Endothelial cell of umbilical vein (primary cell): ENCODE measurements around the gene SPRY1. TPM values are rescaled to one million over a fixed set of nuclear protein-coding genes. Genes with fewer than 3 reads are reported as not detected.

ENCODE experiments used
- BruUV-seq: library from RNA; stranded (reverse); fragments of 400-500 nt; replicated peaks from 2 replicates; lab custom pipeline; 2021; lab: Mats Ljungman, UMichigan
- CTCF ChIA-PET: fragments of 300-600, 350-600 bp; sonication (Branson Sonifier 250); formaldehyde crosslinking; loops from one replicate; lab custom pipeline; 2021; ENCODE audit warnings: antibody characterized with exemption, inconsistent platforms; lab: Charles Lee
- POLR2A ChIA-PET: fragments of 300-600, 350-600 bp; sonication (Branson Sonifier 250); formaldehyde crosslinking; loops from one replicate; lab custom pipeline; 2021; ENCODE audit warnings: antibody characterized with exemption, inconsistent platforms; lab: Charles Lee
- DNase-seq: peaks from one replicate; pipeline ENCODE4 v3.0.0-alpha.2; 2011; ENCODE audit warnings: low read depth, low spot score
- FAIRE-seq: peaks from 2 replicates; lab custom pipeline; 2011; peaks lifted over from hg19 to GRCh38; lab: Jason Lieb, UNC
- H2AFZ ChIP-seq: 2 replicates; pipeline ENCODE4 v1.6.0; 2012; ENCODE audit warnings: low read depth, low read length, control low read depth, inconsistent platforms
- H3K27ac ChIP-seq: 2 replicates; pipeline ENCODE4 v1.5.1; 2011; ENCODE audit warnings: low read depth, mild to moderate bottlenecking, control low read depth, low read length, moderate library complexity; ENCODE audit not compliant: insufficient read depth
- H3K27me3 ChIP-seq, 2 experiments: 2 replicates each; pipeline versions ENCODE4 v1.6.0 to v1.6.1; 2011; ENCODE audit warnings: low read length in 2 of 2, mixed read lengths in 1 of 2; ENCODE audit not compliant: control insufficient read depth in 2 of 2, insufficient read depth in 2 of 2
- H3K36me3 ChIP-seq, 2 experiments: 2 replicates in 1 of 2; 3 replicates in 1 of 2; pipeline ENCODE4 v1.5.1; 2011; ENCODE audit warnings: low read length in 2 of 2, mild to moderate bottlenecking in 1 of 2, moderate library complexity in 1 of 2; ENCODE audit not compliant: control insufficient read depth in 2 of 2, insufficient read depth in 2 of 2; ENCODE audit errors: extremely low read depth in 1 of 2
- H3K4me1 ChIP-seq: 3 replicates; pipeline ENCODE4 v1.5.1; 2011; ENCODE audit warnings: mild to moderate bottlenecking, low read length; ENCODE audit not compliant: control insufficient read depth, insufficient read depth; ENCODE audit errors: extremely low read depth
- H3K4me2 ChIP-seq: 2 replicates; pipeline ENCODE4 v1.6.1; 2011; ENCODE audit warnings: low read length, control low read depth, mixed read lengths; ENCODE audit not compliant: insufficient read depth
- H3K4me3 ChIP-seq, 3 experiments: fragments of 200-600 bp in 1 of 3; sonication (generic), shearing (Covaris generic) in 1 of 3; replicated peaks in 1 of 3; 2 replicates each; pipeline ENCODE4 v1.5.1; 2011 to 2016; ENCODE audit warnings: control low read depth in 3 of 3, low read length in 3 of 3, mild to moderate bottlenecking in 2 of 3, inconsistent platforms in 1 of 3, low read depth in 1 of 3, moderate library complexity in 1 of 3; ENCODE audit not compliant: insufficient read depth in 1 of 3
- H3K79me2 ChIP-seq: 2 replicates; pipeline ENCODE4 v1.6.0; 2012; ENCODE audit warnings: low read length, inconsistent platforms; ENCODE audit not compliant: control insufficient read depth, insufficient read depth
- H3K9ac ChIP-seq: replicated peaks from 2 replicates; pipeline ENCODE3; 2011; ENCODE audit warnings: low read length, control low read depth; ENCODE audit not compliant: insufficient read depth; ENCODE audit errors: extremely low read depth
- H3K9me1 ChIP-seq: replicated peaks from 3 replicates; pipeline ENCODE4 v1.6.0; 2011; ENCODE audit warnings: mild to moderate bottlenecking, low read length; ENCODE audit not compliant: control insufficient read depth, insufficient read depth; ENCODE audit errors: extremely low read depth
- H3K9me3 ChIP-seq: replicated peaks from 2 replicates; pipeline ENCODE4 v1.5.1; 2012; ENCODE audit warnings: low read length, inconsistent platforms; ENCODE audit not compliant: control insufficient read depth, insufficient read depth
- H4K20me1 ChIP-seq: replicated peaks from 2 replicates; pipeline ENCODE3; 2011; ENCODE audit warnings: mild to moderate bottlenecking, low read length; ENCODE audit not compliant: control insufficient read depth, insufficient read depth; ENCODE audit errors: extremely low read depth
- CTCF ChIP-seq, 2 donors: IDR thresholded peaks; 1 replicate in 1 of 2; 2 replicates in 1 of 2; pipeline ENCODE4 v1.5.1; 2011; ENCODE audit warnings: low read length in 2 of 2, mild to moderate bottlenecking in 2 of 2, moderate library complexity in 2 of 2, control low read depth in 1 of 2, inconsistent platforms in 1 of 2, low read depth in 1 of 2; ENCODE audit not compliant: insufficient read depth in 1 of 2; ENCODE audit errors: extremely low read depth in 1 of 2
- EZH2 ChIP-seq: IDR thresholded peaks from 2 replicates; pipeline ENCODE4 v1.6.1; 2012; ENCODE audit warnings: borderline replicate concordance, low read depth, mild to moderate bottlenecking, moderate library complexity, low read length, inconsistent platforms; ENCODE audit not compliant: severe bottlenecking
- FOS ChIP-seq: IDR thresholded peaks from 2 replicates; pipeline ENCODE4 v1.6.1; 2011; ENCODE audit warnings: mild to moderate bottlenecking, low read length, moderate library complexity, borderline replicate concordance; ENCODE audit not compliant: insufficient read depth
- GATA2 ChIP-seq: IDR thresholded peaks from 2 replicates; pipeline ENCODE4 v1.7.0; 2011; ENCODE audit warnings: low read depth, mild to moderate bottlenecking, moderate library complexity, mixed read lengths, low read length; ENCODE audit not compliant: insufficient read length, insufficient read depth
- JUN ChIP-seq: IDR thresholded peaks from 2 replicates; pipeline ENCODE4 v1.6.1; 2011; ENCODE audit warnings: borderline replicate concordance, low read depth; ENCODE audit not compliant: insufficient read length, insufficient read depth
- MAX ChIP-seq: IDR thresholded peaks from 2 replicates; pipeline ENCODE4 v1.6.1; 2011; ENCODE audit not compliant: insufficient read depth, insufficient read length
- MYC ChIP-seq: IDR thresholded peaks from one replicate; pipeline ENCODE4 v1.6.1; 2011; ENCODE audit warnings: mild to moderate bottlenecking, low read depth, low read length
- POLR2A ChIP-seq: IDR thresholded peaks from 2 replicates; pipeline ENCODE4 v1.6.1; 2012; ENCODE audit warnings: low read depth, mild to moderate bottlenecking, control low read depth, low read length
- POLR2AphosphoS5 ChIP-seq: IDR thresholded peaks from 2 replicates; pipeline ENCODE4 v1.6.1; 2012; ENCODE audit warnings: low read depth, mild to moderate bottlenecking, control low read depth, low read length, moderate library complexity; ENCODE audit not compliant: insufficient read depth
- dilution Hi-C: fragments of 300-500 bp; cut with MboI; formaldehyde crosslinking; loops from one replicate; pipeline ENCODE4 v1.15.0; 2019; ENCODE audit warnings: low sequenced_read_pairs; ENCODE audit not compliant: extremely low pct_ligation_motif_present
- intact Hi-C: fragments of 100-400 bp; cut with micrococcal nuclease; formaldehyde crosslinking; loops from one replicate; pipeline ENCODE4 v1.10.0; 2022
- polyA plus RNA-seq, 4 experiments: library from polyadenylated mRNA; depleted of rRNA in 3 of 4; stranded (reverse) in 3 of 4; unstranded in 1 of 4; fragments of >200 nt; gene quantifications; 2 replicates each; pipeline versions ENCODE4 v1.2.1 to v1.2.3, GENCODE V29; 2011 to 2012; ENCODE audit warnings: missing spikeins in 1 of 4
- total RNA-seq: library from RNA; stranded (reverse); gene quantifications from 2 replicates; pipeline ENCODE4 v1.2.3, GENCODE V29; 2021

The SPRY1 gene
- total and polyA plus RNA-seq, 2 donors (not counting 3 experiments of a cell fraction or from before 2014, with no cell fraction given): 14.1 to 43.7 TPM

DNA sequence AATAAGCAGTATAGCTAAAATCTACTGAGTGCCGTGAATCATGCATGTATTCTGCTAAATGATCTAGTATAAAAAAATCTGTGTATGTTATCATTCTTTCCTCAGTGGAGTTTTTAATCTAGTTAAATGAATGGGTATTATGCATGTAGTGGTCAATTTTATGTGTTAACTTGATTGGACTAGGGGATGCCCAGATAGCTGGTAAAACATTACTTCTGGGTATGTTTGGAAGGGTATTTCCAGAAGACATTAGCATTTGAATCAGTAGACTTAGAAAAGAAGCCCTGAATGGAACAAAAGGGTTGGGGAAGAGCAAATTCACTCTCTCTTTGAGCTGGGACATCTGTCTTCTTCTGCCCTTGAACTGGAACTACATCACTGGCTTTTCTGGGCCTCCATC is 34.5 kb upstream of the SPRY1 start:
- Histone ChIP-seq H3K9me3 (no peaks in the 10 kb centered on the region), H3K4me3 (no peak overlapping the region), H3K27ac (peak overlapping the region; percentile 98), H4K20me1 (no peaks in the 10 kb centered on the region), H3K36me3 (no peaks in the 10 kb centered on the region), H3K9me1 (no peaks in the 10 kb centered on the region), H3K9ac (peak overlapping the region; percentile 8), H3K4me2 (peak overlapping the region; percentile 27), H2AFZ (no peak overlapping the region), H3K79me2 (no peaks in the 10 kb centered on the region), H3K4me1 (peaks cover 24% of the 10 kb centered on the region), H3K27me3 (no peaks in the 10 kb centered on the region)
- DNase-seq (no peak), FAIRE-seq (no peak)
- ChIA-PET POLR2A (interaction anchor here (1.1 kb wide), 1 partner anchor 34 kb away, joined by 3 read pairs; the partner anchor contains the start of gene SPRY1), CTCF (interaction anchor here (0.7 to 3.4 kb wide), 7 partner anchors 19 to 259 kb away, joined by 3 to 10 read pairs (median 4); partner anchors contain the start of gene SPRY1)
- dilution Hi-C loops: no loop called here
- BruUV-seq: no TSS peak
- no peak for TF ChIP-seq CTCF (IDR thresholded peaks at IDR 0.05; ENCODE audit: extremely low read depth in 1 of 2, insufficient read depth in 1 of 2, low read depth in 1 of 2, low read length in 2 of 2)
- TF ChIP-seq MYC: no peak
- TF ChIP-seq FOS: no peak
- no peak for TF ChIP-seq GATA2
- TF ChIP-seq POLR2A: no peak
- TF ChIP-seq JUN: no peak
- TF ChIP-seq MAX: no peak
- TF ChIP-seq EZH2: no peak
- no peak for TF ChIP-seq POLR2AphosphoS5
- intact Hi-C loops: no loop called here
